Activated T-cell treated with anti-CD3 and anti-CD28 coated beads, Interleukin-2, amount 50 U/mL, for 24 hours (primary cell): ENCODE results near the gene CDH22.

ENCODE experiments used
- DNase-seq: peaks from one replicate; pipeline ENCODE4 v3.0.0-alpha.2; 2020
- H3K27ac Mint-ChIP-seq: 2 replicates; pipeline ENCODE4 v1.8.0; 2020; ENCODE audit warnings: mild to moderate bottlenecking, mixed read lengths
- H3K27me3 Mint-ChIP-seq: 2 replicates; pipeline ENCODE4 v1.8.0; 2020; ENCODE audit warnings: mixed read lengths
- H3K36me3 Mint-ChIP-seq: 2 replicates; pipeline ENCODE4 v1.8.0; 2020; ENCODE audit warnings: low read depth, mixed read lengths
- H3K4me1 Mint-ChIP-seq: 2 replicates; pipeline ENCODE4 v1.8.0; 2020; ENCODE audit warnings: low read depth, mixed read lengths
- H3K4me3 Mint-ChIP-seq: 2 replicates; pipeline ENCODE4 v1.8.0; 2020; ENCODE audit warnings: mild to moderate bottlenecking, moderate library complexity, mixed read lengths
- H3K9me3 Mint-ChIP-seq: 2 replicates; pipeline ENCODE4 v1.8.0; 2020; ENCODE audit warnings: mixed read lengths

CDH22 gene

DNA sequence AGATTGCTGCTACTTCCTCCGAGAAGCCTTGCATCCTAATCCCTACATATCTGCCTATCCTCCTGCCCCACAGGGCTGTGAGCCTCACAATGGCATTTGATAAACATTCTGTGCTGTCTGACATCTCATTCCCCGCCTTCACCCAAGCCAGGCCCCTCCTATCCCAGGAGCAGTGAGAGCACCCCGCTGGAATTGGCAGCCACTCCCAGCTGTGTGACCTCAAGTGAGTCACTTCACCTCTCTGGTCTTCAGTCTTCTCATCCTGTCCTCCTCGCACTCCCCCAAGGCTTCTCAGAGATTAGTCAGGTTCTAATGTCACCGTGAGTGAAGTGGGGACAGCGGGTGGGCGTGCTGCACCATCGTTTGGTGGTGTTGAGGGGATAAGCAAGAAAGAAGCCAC lies 81.7 kb downstream of the CDH22 start:
- Mint-ChIP-seq H3K4me1 (no peaks in the 10 kb centered on the region), H3K4me3 (no peak overlapping the region), H3K27ac (no peak overlapping the region), H3K36me3 (no peaks in the 10 kb centered on the region), H3K27me3 (peaks cover 51% of the 10 kb centered on the region), H3K9me3 (no peaks in the 10 kb centered on the region)
- DNase-seq: no peak

DNA sequence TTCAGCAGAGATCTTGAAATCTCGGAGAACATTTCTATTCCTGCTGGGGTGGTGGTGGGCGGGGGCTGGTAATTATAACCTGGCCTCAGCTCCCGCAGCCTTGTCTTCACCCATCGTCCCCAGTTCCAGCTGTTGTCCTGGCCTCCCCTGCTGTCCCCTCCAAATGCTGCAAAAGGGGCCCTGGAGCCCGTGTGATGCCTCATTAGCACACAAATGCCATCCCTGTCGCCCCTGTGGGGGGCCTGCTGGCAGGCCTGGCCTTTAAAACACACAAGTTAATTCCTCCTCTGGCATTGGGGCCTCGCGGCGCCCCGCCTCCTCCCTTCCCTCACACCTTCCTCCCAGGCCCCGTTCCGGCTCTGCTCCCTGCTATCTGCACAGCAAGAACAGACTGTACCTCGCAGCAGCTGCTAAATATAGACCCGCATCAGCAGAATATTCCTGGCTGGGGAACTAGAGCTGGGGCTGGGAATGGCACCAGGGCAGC lies 85.7 kb downstream of the CDH22 start:
- no peaks in the 10 kb centered on the region for H3K4me1 Mint-ChIP-seq
- DNase-seq: no peak
- no peaks in the 10 kb centered on the region for H3K9me3 Mint-ChIP-seq
- peaks cover 22% of the 10 kb centered on the region for H3K27me3 Mint-ChIP-seq
- H3K27ac Mint-ChIP-seq: no peak overlapping the region
- H3K4me3 Mint-ChIP-seq: no peak overlapping the region
- H3K36me3 Mint-ChIP-seq: no peaks in the 10 kb centered on the region

DNA sequence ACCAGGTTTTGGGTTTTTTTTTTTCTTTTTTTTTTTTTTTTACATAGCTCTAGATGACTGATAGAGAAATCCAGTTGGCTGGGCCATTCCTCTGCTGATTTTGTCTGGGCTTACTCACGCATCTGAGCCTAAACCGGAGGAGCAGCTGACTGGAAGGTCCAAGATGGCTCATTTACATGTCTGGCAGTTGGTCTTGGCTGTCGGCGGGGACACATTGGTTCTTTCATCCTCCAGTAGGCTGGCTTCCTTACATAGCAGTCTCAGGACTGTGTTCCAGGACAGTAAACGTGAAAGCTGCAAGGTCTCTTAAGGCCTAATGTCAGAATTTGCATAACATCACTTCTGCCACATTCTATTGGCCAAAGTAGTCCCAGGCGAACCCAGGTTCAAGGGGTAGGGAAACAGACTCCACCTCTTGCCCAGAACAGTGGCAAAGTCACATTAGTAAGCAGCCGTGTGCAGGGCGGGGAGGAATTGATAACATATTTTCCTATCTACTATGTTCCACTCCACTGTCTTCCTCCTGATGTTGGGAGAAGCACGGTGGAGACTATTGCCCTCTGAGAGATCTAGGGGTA lies 87.0 kb downstream of the CDH22 start:
- Mint-ChIP-seq H3K36me3 (no peaks in the 10 kb centered on the region), H3K27me3 (peaks cover 9% of the 10 kb centered on the region), H3K4me1 (no peaks in the 10 kb centered on the region), H3K27ac (no peak overlapping the region), H3K9me3 (no peaks in the 10 kb centered on the region), H3K4me3 (no peak overlapping the region)
- DNase-seq: no peak

DNA sequence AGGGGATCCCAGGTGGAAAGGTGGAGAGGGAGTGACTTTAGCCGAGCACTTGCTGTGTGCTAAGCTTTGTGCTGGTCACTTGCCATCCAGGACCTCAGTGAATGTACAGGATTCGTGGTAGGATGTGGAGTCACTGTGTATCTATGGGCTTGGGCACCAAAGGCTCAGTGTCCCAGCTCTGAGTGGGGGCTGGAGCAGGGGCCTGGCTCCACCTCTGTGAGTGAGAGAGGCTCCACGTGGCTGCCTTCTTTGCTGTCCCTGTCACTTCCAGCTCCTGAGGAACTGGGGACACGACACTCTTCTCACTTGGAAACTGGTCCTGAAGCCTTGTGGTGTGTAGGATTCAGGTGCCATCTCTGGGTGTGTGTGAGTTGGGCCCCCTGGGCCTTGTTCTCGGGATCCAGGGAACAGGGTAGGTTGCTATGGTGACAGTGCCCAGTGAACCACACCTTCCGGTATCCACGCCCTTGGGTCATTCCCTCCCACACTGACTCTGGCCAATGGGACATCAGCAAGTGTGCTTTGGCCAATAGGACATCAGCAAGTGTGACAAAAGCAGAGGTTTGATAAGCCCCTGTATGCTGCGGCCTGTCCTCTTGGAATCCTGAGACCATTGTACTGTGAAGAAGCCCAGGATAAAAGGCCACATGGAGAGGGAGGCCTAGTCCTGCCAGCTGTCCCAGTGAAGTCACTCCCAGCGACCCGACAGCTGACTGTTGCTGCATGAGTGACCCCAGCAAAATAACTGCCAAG lies 87.7 kb downstream of the CDH22 start:
- Mint-ChIP-seq H3K27ac (no peak overlapping the region), H3K36me3 (no peaks in the 10 kb centered on the region), H3K4me3 (no peak overlapping the region), H3K9me3 (no peaks in the 10 kb centered on the region), H3K27me3 (peaks cover 2% of the 10 kb centered on the region), H3K4me1 (no peaks in the 10 kb centered on the region)
- DNase-seq: no peak

DNA sequence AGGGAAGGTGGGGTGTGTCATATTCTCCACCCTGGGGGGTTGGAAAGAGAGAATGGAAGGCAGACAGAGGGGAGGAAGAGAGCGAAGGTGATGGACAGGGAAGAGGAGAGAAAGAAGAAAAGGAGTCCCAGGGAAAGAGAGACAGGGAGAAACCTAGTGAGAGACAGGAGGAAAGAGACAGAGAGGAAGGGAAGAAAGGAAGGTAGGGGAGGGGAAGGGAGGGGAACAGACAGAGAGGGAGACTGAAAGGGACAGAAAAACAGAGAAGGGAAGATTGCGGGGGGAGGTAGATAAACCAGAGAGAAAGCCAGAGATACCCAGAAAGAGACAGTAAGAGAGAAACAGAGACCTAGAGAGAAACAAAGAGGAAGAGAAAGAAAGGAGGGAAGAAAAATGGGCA lies 88.4 kb downstream of the CDH22 start:
- H3K9me3 Mint-ChIP-seq: no peaks in the 10 kb centered on the region
- H3K27ac Mint-ChIP-seq: no peak overlapping the region
- no peak for DNase-seq
- no peaks in the 10 kb centered on the region for H3K27me3 Mint-ChIP-seq
- no peaks in the 10 kb centered on the region for H3K36me3 Mint-ChIP-seq
- H3K4me3 Mint-ChIP-seq: no peak overlapping the region
- H3K4me1 Mint-ChIP-seq: no peaks in the 10 kb centered on the region

DNA sequence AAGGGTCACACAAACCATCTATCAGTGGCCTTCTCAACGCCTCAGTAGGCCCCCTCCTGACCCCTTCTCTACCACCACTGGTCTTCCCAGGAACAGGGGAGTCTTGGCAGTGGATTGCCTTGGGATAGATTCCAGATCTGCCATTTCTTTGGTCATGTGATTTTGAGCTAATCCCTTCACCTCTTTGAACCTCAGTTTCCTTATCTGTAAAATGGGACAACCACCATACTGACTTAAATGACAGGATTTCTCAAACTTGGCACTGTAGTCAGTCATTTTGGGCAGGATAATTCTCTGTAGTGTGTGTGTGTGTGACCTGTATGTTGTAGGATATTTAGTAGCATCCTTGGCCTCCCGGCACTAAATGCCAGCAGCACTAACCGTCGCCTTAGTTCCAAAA lies 89.1 kb downstream of the CDH22 start:
- no peak overlapping the region for H3K27ac Mint-ChIP-seq
- H3K9me3 Mint-ChIP-seq: no peaks in the 10 kb centered on the region
- H3K4me3 Mint-ChIP-seq: no peak overlapping the region
- H3K36me3 Mint-ChIP-seq: no peaks in the 10 kb centered on the region
- no peak for DNase-seq
- H3K27me3 Mint-ChIP-seq: no peaks in the 10 kb centered on the region
- H3K4me1 Mint-ChIP-seq: no peaks in the 10 kb centered on the region

DNA sequence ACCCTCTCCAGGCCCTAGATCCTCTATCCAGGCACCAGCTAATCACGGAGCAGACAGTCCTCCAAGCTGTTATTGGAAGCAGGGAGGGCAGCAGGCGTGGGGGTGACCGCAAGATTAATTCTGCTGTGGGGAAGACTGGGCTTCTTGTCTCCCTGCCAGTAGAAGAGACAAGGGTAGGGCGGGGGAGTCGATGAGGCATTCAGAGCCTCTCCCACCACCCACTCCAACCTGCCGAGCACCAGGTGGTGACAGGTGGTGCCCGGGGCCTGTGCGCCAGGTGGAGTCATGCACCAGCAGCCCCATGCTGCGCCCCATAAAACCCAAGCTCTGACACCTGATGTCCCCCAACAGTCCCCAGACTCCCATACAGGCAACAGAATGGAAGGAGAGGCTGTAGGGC lies 89.6 kb downstream of the CDH22 start:
- Mint-ChIP-seq H3K36me3 (no peaks in the 10 kb centered on the region), H3K9me3 (no peaks in the 10 kb centered on the region), H3K27ac (no peak overlapping the region), H3K4me1 (no peaks in the 10 kb centered on the region), H3K4me3 (no peak overlapping the region), H3K27me3 (peaks cover 4% of the 10 kb centered on the region)
- no peak for DNase-seq

DNA sequence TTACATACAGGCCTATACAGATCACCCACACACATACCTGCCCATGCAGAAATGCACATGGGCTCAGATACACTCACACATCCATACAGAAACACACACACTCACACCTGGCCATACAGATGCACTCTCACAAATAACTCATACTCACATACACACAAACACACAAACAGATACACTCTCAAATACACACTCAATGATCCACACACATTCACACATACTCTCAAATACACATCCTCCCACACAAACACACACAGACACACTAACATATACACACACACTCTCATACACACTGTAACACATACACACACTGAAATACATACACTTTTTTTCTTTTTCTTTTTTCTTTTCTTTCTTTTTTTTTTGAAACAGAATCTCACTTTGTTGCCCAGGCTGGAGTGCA lies 90.7 kb downstream of the CDH22 start:
- no peaks in the 10 kb centered on the region for H3K36me3 Mint-ChIP-seq
- H3K4me3 Mint-ChIP-seq: no peak overlapping the region
- no peaks in the 10 kb centered on the region for H3K4me1 Mint-ChIP-seq
- peaks cover 4% of the 10 kb centered on the region for H3K27me3 Mint-ChIP-seq
- H3K27ac Mint-ChIP-seq: no peak overlapping the region
- no peaks in the 10 kb centered on the region for H3K9me3 Mint-ChIP-seq
- no peak for DNase-seq

DNA sequence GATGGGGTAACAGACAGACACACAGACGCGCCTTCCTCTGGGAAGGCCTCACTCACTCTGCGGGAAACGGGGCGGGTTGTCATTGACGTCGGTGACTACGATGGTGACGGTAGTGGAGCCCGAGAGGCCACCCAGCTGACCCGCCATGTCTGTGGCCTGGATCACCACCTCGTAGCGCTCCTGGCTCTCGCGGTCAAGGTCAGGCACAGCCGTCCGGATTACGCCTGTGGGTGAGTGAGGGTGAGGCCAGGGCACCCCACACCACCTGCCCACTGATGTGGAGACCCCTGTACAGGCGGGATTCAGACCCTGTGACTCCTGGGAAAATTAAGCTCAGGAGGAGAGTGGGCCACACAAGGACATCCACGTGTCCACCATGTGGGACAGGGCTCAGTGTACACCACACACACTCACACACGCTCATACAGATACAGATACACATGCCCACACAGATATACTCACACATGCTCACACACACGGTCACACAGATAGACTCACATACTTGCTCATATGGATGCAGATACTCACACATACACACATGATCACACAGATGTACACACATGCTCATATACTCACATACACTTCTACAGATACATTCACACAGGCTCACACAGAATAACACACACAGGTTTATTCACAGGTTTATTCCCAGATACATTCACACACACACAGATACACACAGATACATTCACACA lies 91.4 kb downstream of the CDH22 start:
- H3K27ac Mint-ChIP-seq: no peak overlapping the region
- no peaks in the 10 kb centered on the region for H3K36me3 Mint-ChIP-seq
- DNase-seq: no peak
- H3K4me1 Mint-ChIP-seq: no peaks in the 10 kb centered on the region
- no peak overlapping the region for H3K4me3 Mint-ChIP-seq
- peaks cover 8% of the 10 kb centered on the region for H3K27me3 Mint-ChIP-seq
- H3K9me3 Mint-ChIP-seq: no peaks in the 10 kb centered on the region

DNA sequence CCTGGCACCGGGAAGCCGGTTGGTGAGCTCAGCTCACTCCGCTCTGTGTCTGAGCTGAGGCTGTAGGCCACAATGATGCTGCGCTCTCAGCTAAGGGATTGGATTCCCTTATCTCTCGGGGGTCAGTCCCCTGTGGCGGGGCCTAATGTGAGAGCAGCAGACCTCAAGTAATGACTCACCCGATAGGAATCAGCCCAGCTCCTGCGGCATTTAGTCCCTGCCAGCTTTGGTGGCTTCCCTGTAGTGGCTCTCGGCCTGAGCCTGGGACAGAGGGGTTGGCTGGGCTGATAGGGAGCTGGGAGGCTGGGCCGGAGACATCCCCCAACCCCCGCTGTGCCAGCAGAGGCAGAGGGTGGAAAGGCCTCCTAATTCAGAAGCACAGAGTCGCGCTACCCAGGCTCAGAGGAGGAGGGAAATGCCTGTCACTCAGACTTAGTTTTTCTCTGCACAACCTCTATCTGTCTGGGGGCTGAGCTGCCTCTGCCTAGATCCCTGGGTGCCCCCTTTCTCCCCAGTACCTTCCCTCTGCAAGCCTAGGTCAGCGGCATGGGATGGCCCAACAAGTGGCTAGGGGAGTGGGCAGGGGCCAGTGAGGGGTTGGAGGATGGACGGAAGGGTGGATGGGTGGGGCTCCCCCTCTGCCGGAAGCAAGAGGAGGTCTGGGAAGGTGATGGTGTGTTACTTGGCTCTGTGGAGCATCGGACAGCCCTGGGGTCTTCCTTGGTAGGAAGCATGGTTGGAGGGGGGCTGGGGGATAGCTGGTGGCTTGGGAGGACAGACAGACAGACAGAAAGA lies 92.2 kb downstream of the CDH22 start:
- Mint-ChIP-seq H3K27ac (no peak overlapping the region), H3K4me1 (no peaks in the 10 kb centered on the region), H3K27me3 (peaks cover 12% of the 10 kb centered on the region), H3K36me3 (no peaks in the 10 kb centered on the region), H3K9me3 (no peaks in the 10 kb centered on the region), H3K4me3 (no peak overlapping the region)
- no peak for DNase-seq

DNA sequence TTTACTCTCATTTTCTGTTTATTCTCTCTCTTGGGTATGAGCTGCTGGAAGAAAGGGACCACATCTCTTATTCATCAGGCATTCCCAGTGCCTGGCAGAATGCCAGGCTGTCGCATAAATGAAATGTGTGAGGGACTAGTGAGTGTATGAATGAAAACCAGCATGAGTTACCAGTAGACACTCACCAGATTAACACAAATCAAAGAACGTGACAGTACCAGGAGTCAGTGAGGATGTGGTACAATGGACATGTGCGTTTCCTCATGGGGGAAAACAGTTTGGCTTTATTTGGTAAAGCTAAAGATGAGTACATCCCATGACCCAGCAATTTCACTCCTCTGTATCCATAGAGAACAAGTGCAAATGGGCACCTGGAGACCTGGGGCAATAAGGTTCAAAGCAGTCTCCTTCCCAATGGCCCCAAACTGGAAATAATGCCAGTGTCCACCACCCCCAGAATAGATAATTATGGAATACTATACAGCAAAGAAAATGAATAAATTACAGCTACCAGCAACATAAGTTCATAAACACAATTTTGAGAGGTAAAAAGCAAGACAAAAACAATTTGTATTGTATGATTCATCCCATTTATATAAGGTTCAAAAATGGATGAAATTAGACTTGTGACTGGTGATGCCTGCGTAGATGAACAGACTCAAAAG lies 93.3 kb downstream of the CDH22 start:
- Mint-ChIP-seq H3K27me3 (peaks cover 20% of the 10 kb centered on the region), H3K9me3 (no peaks in the 10 kb centered on the region), H3K27ac (no peak overlapping the region), H3K36me3 (no peaks in the 10 kb centered on the region), H3K4me3 (no peak overlapping the region), H3K4me1 (no peaks in the 10 kb centered on the region)
- no peak for DNase-seq

DNA sequence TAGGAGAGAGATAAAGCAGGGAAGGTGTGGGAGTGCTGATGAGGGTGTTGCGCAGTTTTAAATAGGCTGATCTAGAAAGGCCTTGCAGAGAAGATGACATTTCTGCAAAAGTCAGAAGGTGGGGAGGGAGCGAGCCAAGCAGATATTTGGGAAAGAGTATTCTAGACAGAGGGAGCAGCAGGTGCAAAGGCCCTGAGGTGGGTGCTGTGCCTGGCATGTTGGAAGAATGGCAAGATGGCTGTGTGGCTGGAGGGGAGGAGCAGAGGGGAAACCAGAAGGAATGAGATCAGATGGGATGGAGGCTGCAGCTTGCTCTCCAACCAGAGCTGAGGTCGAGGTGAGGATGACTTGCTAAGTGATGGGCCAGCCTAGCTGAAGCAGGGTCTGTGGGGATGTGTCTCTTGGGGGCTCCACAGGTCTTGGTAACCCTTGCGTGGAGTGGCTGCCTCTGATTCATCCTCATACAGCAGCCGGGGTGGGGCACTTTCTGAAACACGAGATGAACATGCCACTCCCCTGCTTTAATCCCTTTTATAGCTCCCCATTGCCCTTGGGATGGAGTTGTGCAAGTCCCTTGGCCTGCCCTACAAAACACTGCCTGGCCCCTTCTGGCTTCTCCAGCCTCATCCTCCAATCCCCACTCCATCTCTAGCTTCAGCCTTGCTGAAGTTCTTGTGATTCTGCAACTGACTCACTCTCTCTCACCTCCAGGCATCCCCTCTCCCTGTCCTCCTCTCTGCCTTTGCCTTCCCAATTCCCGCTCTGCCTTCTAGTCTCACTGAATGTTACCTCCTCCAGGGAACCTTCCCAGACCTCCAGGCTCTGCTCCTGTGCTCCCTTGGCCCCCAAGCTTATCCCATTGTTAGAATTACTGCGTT lies 94.1 kb downstream of the CDH22 start:
- Mint-ChIP-seq H3K27ac (no peak overlapping the region), H3K27me3 (peaks cover 28% of the 10 kb centered on the region), H3K9me3 (no peaks in the 10 kb centered on the region), H3K4me1 (no peaks in the 10 kb centered on the region), H3K36me3 (no peaks in the 10 kb centered on the region), H3K4me3 (no peak overlapping the region)
- DNase-seq: no peak

DNA sequence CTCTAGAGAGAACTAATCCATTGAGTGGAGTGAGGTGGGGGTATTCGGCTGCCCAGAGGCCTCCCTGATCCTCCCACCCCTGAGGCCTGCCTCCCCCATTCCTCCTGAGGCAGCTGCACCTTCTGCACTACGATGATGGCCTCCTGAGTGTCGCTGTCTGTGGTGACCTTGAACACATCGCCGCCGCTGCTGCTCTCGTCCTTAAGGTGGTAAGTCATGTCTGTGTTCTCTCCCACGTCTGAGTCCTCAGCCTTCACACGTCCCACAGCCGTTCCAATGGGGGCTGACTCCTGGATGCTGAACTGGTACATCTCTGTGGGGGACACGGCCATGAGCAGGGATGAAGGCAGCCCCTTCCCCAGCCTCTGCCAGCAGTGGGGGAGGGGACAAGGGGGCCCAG lies 95.4 kb downstream of the CDH22 start:
- Mint-ChIP-seq H3K9me3 (no peaks in the 10 kb centered on the region), H3K4me3 (no peak overlapping the region), H3K27me3 (peaks cover 32% of the 10 kb centered on the region), H3K4me1 (no peaks in the 10 kb centered on the region), H3K27ac (no peak overlapping the region), H3K36me3 (no peaks in the 10 kb centered on the region)
- no peak for DNase-seq
